Medulla oblongata (tissue), 1 donor: ENCODE data around the gene LAMP2.

Experiments
- DNase-seq: peaks from one replicate; pipeline ENCODE4 v3.0.0-alpha.2; 2015; ENCODE audit errors: extremely low spot score

The LAMP2 gene

DNA sequence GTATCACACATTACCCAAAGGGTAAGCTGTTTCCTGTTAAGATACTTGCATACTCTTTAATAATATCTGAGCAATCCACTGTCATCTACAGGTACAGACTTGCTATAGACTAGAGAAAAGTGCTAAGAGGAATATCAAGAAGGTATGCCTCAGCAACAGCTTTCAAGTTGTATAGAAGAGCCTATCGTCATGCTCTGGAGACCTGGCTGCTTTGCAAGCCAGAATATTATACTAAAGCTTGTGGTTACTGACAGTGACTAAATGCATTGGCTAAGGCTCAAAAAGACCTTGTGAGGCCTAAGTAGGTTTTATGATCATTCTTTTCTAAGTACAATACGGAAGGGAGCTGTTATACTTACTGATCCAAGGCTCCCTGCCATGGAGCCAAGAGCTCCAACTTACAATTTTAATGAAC is 11.3 kb downstream of the LAMP2 start:
- no peak for DNase-seq

GRCh38 chrX:120456973-120457372 is 12.1 kb downstream of the LAMP2 start:
- DNase-seq = no peak

- no peak for DNase-seq
These were observed 15.1 kb downstream of the LAMP2 start for GRCh38 chrX:120453985-120454384.

DNA sequence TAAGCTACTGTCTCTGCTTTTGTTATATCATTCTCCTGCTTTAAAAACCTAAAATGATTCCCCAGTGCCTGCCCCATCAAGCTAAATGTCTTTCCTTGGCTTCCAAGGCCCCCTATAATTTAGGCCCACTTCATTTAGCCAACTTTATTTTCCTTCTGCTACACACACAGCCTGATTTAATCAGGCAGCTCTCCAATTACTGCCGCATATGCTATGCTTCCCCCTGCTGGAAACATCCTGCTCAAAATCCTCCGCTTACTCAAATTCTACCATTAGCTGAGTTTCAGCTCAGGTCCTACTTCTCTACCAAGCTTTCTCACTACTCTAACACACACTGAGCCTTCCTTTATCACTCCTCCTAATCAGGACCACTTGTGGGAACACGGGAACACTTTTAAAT is 17.0 kb downstream of the LAMP2 start:
- DNase-seq = peak; percentile 64

DNA sequence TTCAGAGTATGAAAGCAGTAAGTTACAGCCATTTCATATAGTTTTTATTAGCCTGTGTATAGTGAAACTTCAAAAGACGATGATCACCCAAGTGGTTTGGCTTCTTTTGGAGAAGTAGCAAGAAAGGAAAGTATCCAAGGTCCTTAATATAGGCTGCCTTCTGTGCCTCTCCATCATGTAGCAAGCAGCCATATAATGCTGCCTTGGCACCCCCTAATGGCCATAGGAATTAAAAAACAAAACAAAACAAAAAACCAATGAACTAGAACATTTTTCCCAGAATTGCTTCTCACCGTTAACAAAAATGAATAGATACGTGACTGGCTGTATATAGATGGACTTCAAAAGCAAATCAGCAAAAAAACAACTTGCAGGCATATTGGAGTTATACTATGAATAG is 18.9 kb downstream of the LAMP2 start:
- DNase-seq = peak; percentile 19

DNA sequence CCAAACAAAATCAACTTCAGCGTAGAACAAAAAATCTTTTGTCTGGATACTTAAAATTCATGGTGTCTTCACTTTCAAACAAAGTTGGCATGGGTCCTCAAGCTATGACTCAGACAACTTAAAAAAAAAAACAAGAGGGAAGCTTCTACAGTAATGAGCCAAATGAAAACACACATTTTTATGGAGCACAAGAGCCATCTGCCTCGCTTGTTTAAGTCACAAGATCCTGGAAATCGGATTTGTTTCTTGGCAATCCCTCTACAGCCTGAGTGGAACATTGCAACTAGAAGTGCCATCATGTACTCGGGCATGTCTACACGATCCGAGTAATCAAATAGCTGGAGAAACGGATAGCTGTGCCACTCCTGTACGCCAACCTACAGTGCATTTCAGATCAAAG is 22.6 kb downstream of the LAMP2 start:
- peak; percentile 45 for DNase-seq

- no peak for DNase-seq
These were observed 29.2 kb downstream of the LAMP2 start for GRCh38 chrX:120439921-120440320.

- DNase-seq = no peak
These were observed 39.1 kb downstream of the LAMP2 start for GRCh38 chrX:120429776-120430540.

DNA sequence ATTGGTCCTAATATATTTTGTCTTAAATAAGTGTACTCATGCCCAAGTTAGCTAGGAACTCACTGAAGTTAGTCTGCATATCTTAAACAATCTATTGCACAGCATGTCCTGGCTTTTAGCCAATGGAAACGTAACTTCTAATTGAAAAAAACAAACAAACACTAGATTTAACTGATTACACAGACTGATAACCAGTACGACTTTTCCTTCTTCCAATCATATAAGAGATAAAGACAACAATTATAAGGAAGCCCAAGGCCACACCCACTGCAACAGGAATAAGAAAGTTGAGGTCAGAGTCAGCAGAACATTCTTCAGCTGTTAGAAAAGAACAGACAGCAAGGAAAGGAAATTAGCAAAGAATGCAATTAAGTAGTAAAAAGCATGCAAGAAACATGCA is 40.8 kb downstream of the LAMP2 start:
- DNase-seq = no peak

GRCh38 chrX:120426599-120426998 is 42.5 kb downstream of the LAMP2 start:
- DNase-seq = no peak

GRCh38 chrX:120419463-120419862 is 49.6 kb downstream of the LAMP2 start:
- DNase-seq = no peak

DNA sequence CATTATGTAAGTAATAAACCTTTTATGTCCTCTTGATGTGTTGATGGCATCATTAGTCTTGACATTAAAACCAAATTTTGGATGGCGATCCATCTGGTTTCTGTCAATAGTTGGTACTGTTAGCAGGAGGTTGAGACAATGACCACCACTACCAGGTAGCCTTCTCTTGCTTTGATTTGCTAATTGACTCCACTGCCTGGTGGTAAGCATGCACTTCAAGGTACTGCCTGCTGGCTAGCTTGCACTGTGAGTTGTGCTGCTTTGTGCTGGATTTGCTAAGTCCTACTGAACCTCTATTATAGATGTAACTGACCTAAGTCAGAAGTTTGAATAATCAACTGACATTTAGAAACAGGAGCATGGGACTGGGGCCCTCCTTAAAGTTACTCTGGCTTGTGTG is 60.9 kb downstream of the LAMP2 start:
- no peak for DNase-seq

GRCh38 chrX:120406638-120407037 is 62.5 kb downstream of the LAMP2 start:
- no peak for DNase-seq

GRCh38 chrX:120402369-120402768 is 66.7 kb downstream of the LAMP2 start:
- no peak for DNase-seq

DNA sequence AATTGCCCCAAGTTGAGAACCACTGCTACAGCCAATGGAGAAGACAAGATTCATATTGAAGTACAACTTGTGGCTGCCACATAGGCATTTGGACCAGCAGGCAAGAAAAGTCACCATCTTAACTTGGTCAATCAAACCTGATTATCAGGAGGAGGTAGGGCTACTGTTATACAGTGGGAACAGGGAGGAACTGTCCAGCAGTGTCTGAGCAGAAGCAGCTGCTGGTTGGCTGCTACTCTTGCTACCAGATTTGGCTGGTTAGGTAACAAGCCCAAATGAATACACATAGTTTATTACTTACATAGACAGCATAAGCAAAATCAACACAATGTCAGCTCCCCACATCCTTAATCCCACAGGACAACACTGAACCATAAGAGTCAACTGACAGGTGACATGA is 67.8 kb downstream of the LAMP2 start:
- DNase-seq = no peak

DNA sequence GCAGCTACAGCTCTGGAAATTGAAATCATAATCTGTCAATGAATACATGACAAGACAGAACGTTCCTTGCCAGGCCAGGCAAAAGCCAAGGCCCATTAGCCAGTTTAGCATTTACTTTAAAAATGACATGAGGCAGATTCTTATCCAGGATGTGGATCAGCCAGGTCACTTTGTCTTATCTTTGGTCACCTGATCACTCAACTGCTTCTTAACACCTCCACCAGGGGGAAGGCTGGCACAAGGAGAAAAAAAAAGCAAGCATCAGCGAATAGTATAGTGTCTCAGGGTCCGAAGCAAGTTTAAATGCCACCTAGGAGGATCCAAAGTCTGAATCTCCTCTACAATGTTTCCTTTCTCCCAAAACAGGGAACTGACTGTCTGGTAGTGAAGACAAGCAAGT is 88.4 kb downstream of the LAMP2 start:
- no peak for DNase-seq

DNA sequence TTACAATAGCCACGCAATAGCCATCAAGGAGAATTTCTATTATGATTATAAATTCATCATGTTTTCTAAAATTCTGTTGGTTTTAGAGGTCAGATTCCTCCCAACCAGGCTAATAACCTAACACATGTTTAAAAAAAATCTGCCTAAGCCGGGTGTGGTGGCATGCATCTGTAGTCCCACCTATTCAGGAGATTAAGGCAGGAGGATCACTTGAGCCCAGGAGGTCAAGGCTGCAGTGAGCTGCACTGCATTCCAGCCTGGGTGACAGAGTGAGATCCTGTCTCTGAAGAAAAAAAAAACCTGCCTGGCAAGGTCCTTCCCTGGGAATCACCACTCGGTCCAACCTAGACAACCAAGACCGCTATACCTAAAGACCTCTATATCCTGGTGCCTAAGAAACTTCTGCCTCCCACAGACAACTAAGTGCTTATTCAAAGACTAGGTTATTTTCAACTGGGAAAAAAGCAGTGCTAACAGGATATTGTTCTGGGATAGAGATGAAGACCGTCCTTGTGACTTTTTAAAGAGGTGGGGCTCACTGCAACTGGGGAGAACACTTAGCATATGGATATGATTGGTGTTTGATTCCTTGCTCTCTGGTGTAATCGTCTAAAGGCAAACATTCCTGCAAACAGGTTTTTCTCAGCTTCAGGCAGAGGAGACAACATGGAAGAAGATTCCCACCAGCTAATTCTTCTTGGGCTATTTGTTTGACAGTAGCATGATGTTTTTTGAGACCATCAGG is 89.0 kb downstream of the LAMP2 start:
- DNase-seq = no peak

DNA sequence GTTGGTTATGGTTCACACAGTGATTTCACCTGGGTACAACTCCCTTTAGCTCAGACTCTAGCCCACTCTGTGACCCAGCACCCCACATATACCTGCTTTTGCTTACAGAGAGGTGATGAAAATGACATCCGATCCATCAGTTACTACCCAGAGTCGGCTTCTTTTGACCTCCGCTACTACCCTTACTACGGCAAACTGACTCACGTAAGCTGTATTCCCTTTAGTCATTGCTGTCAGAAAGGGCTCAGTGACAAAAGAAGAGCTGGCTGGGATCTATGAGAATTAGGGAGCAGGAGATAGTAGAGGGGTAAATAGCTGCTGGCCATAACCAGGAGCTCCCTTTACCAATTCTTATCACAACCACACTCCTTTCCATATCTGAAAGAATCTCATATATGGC is 90.5 kb downstream of the LAMP2 start:
- DNase-seq = no peak
